HCT116 (cell line): Measurements from ENCODE around the gene KYAT1. TPM values are rescaled to one million over a fixed set of nuclear protein-coding genes. Genes with fewer than 3 reads are reported as not detected.

Experiments
- ATAC-seq: fragments of 200-7000 bp; cut with Tn5 transposase; 2 replicates; pipeline ENCODE4 v1.9.1; 2020; ENCODE audit warnings: mild to moderate bottlenecking, moderate library complexity
- BruUV-seq: library from RNA; stranded (reverse); fragments of 400-500 nt; replicated peaks from 2 replicates; lab custom pipeline; 2021; lab: Mats Ljungman, UMichigan
- CTCF ChIA-PET: fragments of 300-600 bp; sonication (Branson Sonifier 250); formaldehyde crosslinking; loops from one replicate; lab custom pipeline; 2021; ENCODE audit warnings: antibody characterized with exemption; lab: Charles Lee
- POLR2A ChIA-PET: fragments of 300-600, 350-600 bp; sonication (Branson Sonifier 250); formaldehyde crosslinking; loops from one replicate; lab custom pipeline; 2021; ENCODE audit warnings: antibody characterized with exemption; lab: Charles Lee
- RAD21 ChIA-PET, 2 experiments: fragments of 300-600 bp; sonication (Branson Sonifier 250); formaldehyde crosslinking; loops; one replicate each; lab custom pipeline; 2023; ENCODE audit warnings: low total read pairs in 2 of 2; ENCODE audit not compliant: uncharacterized antibody in 2 of 2, unreplicated experiment in 2 of 2, low non-redundant PET in 1 of 2; lab: Charles Lee
- DNase-seq: peaks from one replicate; pipeline ENCODE4 v3.0.0-alpha.2; 2010; ENCODE audit warnings: low read depth, low spot score
- H2AFZ ChIP-seq: fragments of 200-600 bp; shearing (Covaris generic), sonication (generic); 2 replicates; pipeline ENCODE4 v1.6.1; 2017; ENCODE audit warnings: low read depth, mixed run types, mixed read lengths, antibody characterized with exemption, low read length; ENCODE audit not compliant: poor library complexity, severe bottlenecking
- H3K27ac ChIP-seq: 2 replicates; pipeline ENCODE4 v1.5.1; 2012; ENCODE audit warnings: low read depth, low read length
- H3K27me3 ChIP-seq: fragments of 200-600 bp; sonication (generic); 2 replicates; pipeline ENCODE4 v1.6.1; 2016; ENCODE audit warnings: mixed run types, low read length, mixed read lengths; ENCODE audit not compliant: insufficient read depth
- H3K36me3 ChIP-seq, 2 experiments: fragments of 200-500 bp in 1 of 2; fragments of 200-600 bp in 1 of 2; sonication (Bioruptor generic) in 1 of 2; sonication (generic) in 1 of 2; 2 replicates each; pipeline versions ENCODE4 v1.5.1 to v1.6.1; 2014 to 2016; ENCODE audit warnings: low read length in 2 of 2, inconsistent platforms in 1 of 2, mixed read lengths in 1 of 2, mixed run types in 1 of 2; ENCODE audit not compliant: insufficient read depth in 2 of 2, control insufficient read depth in 1 of 2
- H3K4me1 ChIP-seq, 2 experiments: fragments of 200-600 bp in 1 of 2; sonication (generic) in 1 of 2; 2 replicates each; pipeline versions ENCODE4 v1.5.1 to v1.6.1; 2012 to 2017; ENCODE audit warnings: low read length in 2 of 2, inconsistent platforms in 1 of 2, mild to moderate bottlenecking in 1 of 2, mixed read lengths in 1 of 2, mixed run types in 1 of 2, moderate library complexity in 1 of 2; ENCODE audit not compliant: insufficient read depth in 2 of 2, control insufficient read depth in 1 of 2
- H3K4me2 ChIP-seq: fragments of 200-600 bp; sonication (generic); 2 replicates; pipeline ENCODE4 v1.6.1; 2017; ENCODE audit warnings: mixed run types, low read length, mixed read lengths
- H3K4me3 ChIP-seq, 2 experiments: fragments of 200-600 bp in 1 of 2; sonication (generic) in 1 of 2; replicated peaks in 1 of 2; 2 replicates each; pipeline ENCODE4 v1.5.1; 2011 to 2016; ENCODE audit warnings: low read length in 2 of 2, control low read depth in 1 of 2, low read depth in 1 of 2, mild to moderate bottlenecking in 1 of 2, mixed read lengths in 1 of 2, mixed run types in 1 of 2
- H3K79me2 ChIP-seq: fragments of 200-600 bp; sonication (generic); 2 replicates; pipeline ENCODE4 v1.6.1; 2017; ENCODE audit warnings: mild to moderate bottlenecking, mixed run types, low read length, moderate library complexity, mixed read lengths; ENCODE audit not compliant: insufficient read depth
- H3K9ac ChIP-seq: fragments of 200-600 bp; sonication (generic); 2 replicates; pipeline ENCODE4 v1.6.1; 2016; ENCODE audit warnings: low read length, mixed read lengths
- H3K9me2 ChIP-seq: fragments of 200-600 bp; sonication (generic), shearing (Covaris generic); 2 replicates; pipeline ENCODE4 v1.6.1; 2017; ENCODE audit warnings: mixed run types, mild to moderate bottlenecking, moderate library complexity; ENCODE audit not compliant: insufficient read depth
- H3K9me3 ChIP-seq, 2 experiments: fragments of 200-500 bp in 1 of 2; fragments of 200-600 bp in 1 of 2; sonication (Bioruptor generic) in 1 of 2; sonication (generic) in 1 of 2; 2 replicates each; pipeline ENCODE4 v1.6.1; 2014 to 2017; ENCODE audit warnings: low read length in 2 of 2, mixed read lengths in 2 of 2, inconsistent platforms in 1 of 2, low read depth in 1 of 2, mild to moderate bottlenecking in 1 of 2, mixed run types in 1 of 2, moderate library complexity in 1 of 2; ENCODE audit not compliant: control insufficient read depth in 1 of 2, insufficient read depth in 1 of 2
- H4K20me1 ChIP-seq: fragments of 200-600 bp; sonication (generic), shearing (Covaris generic); 2 replicates; pipeline ENCODE4 v1.6.1; 2017; ENCODE audit warnings: mixed run types, mild to moderate bottlenecking, moderate library complexity; ENCODE audit not compliant: insufficient read depth
- EGR1 ChIP-seq: IDR thresholded peaks from 2 replicates; pipeline ENCODE4 v1.6.1; 2012; ENCODE audit warnings: low read depth
- EZH2phosphoT487 ChIP-seq: fragments of 200-600 bp; IDR thresholded peaks from 2 replicates; pipeline ENCODE4 v1.6.1; 2018; ENCODE audit warnings: antibody characterized with exemption, borderline replicate concordance
- POLR2A ChIP-seq: IDR thresholded peaks from 2 replicates; pipeline ENCODE4 v1.7.0; 2011; ENCODE audit warnings: borderline replicate concordance; ENCODE audit not compliant: insufficient read depth, insufficient read length; ENCODE audit errors: extremely low read depth
- SIN3A ChIP-seq: IDR thresholded peaks from 2 replicates; pipeline ENCODE4 v1.6.1; 2012; ENCODE audit warnings: low read depth
- ZBTB33 ChIP-seq: IDR thresholded peaks from 2 replicates; pipeline ENCODE4 v1.6.1; 2011; ENCODE audit warnings: mild to moderate bottlenecking, low read length, moderate library complexity; ENCODE audit not compliant: insufficient replicate concordance; ENCODE audit errors: extremely low read depth
- intact Hi-C: fragments of 100-400 bp; cut with micrococcal nuclease; formaldehyde crosslinking; loops from 2 replicates; pipeline ENCODE4 v1.10.0; 2022
- total RNA-seq: library from RNA; stranded (reverse); gene quantifications from one replicate; pipeline ENCODE4 v1.2.1, GENCODE V29; 2021; ENCODE audit not compliant: unreplicated experiment

Gene KYAT1
- total RNA-seq, 1 experiment from 2014 or later, result 10.1 TPM

DNA sequence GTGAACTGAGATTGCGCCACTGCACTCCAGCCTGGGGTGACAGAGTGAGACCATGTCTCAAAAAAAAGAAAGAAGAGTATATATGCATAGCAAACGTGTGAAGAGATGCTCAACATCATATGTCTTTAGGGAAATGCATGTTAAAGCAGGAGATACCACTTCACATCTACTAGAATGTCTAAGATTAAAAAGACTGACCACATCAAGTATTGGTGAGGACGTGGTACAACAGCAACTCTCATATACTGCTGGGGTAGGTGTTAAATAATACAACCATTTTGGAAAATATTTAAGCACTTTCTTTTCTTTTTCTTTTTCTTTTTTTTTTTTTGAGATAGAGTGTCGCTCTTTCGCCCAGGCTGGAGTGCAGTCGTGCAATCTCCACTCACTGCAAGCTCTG, 96.3 kb downstream of the KYAT1 start:
- Histone ChIP-seq H3K27me3 (no peaks in the 10 kb centered on the region), H3K79me2 (peaks cover 14% of the 10 kb centered on the region), H2AFZ (no peak overlapping the region), H3K27ac (no peak overlapping the region), H3K36me3 (peaks cover 0 to 3% of the 10 kb centered on the region in 2 experiments; a peak in 2 of 4 replicates), H3K4me2 (no peak overlapping the region), H3K4me3 (no peak overlapping the region), H4K20me1 (no peaks in the 10 kb centered on the region), H3K9ac (no peak overlapping the region), H3K9me3 (peaks cover 2 to 4% of the 10 kb centered on the region in 2 experiments; a peak in 2 of 4 replicates), H3K4me1 (peaks cover 12 to 28% of the 10 kb centered on the region in 2 experiments; a peak in 3 of 4 replicates), H3K9me2 (no peaks in the 10 kb centered on the region)
- POLR2A ChIA-PET, result no interaction called here
- RAD21 ChIA-PET, result no interaction called here
- DNase-seq (no peak), ATAC-seq (no peak)
- BruUV-seq, result no TSS peak
- intact Hi-C loops, result no loop called here
- TF ChIP-seq EZH2phosphoT487 (no peak), EGR1 (no peak), POLR2A (no peak), SIN3A (no peak), ZBTB33 (no peak)
- CTCF ChIA-PET, result no interaction called here

Other genes starting within 250 kb of the KYAT1 start
- gene DYNC2I2, start 225.1 kb downstream of the KYAT1 start, total RNA-seq, result 155 TPM
- gene SET, start 192.7 kb downstream of the KYAT1 start, total RNA-seq, result 595 TPM
- 37.9 TPM for gene PKN3, start 179.4 kb downstream of the KYAT1 start, total RNA-seq
- gene ZDHHC12, start 157.8 kb downstream of the KYAT1 start, total RNA-seq, result 57.6 TPM
- gene ZER1, start 110.0 kb downstream of the KYAT1 start, total RNA-seq, result 18.0 TPM
- gene TBC1D13, start 94.7 kb downstream of the KYAT1 start, total RNA-seq, result 17.5 TPM
- 27.2 TPM for gene ENDOG, start 63.5 kb downstream of the KYAT1 start, total RNA-seq
- 70.4 TPM for gene SPOUT1, start 52.2 kb downstream of the KYAT1 start, total RNA-seq
- 22.0 TPM for gene LRRC8A, start 183 bp upstream of the KYAT1 start, total RNA-seq
- gene PHYHD1, start 39.0 kb upstream of the KYAT1 start, total RNA-seq, result 0.32 TPM
- 12.0 TPM for gene DOLK, start 65.7 kb upstream of the KYAT1 start, total RNA-seq
- 115 TPM for gene NUP188, start 65.7 kb upstream of the KYAT1 start, total RNA-seq
- gene SH3GLB2, start 146.4 kb upstream of the KYAT1 start, total RNA-seq, result 87.9 TPM
- gene MIGA2, start 154.7 kb upstream of the KYAT1 start, total RNA-seq, result 23.7 TPM
- 17.4 TPM for gene DOLPP1, start 199.2 kb upstream of the KYAT1 start, total RNA-seq
- gene CRAT, start 228.8 kb upstream of the KYAT1 start, total RNA-seq, result 29.0 TPM
- 177 TPM for gene PTPA, start 229.5 kb upstream of the KYAT1 start, total RNA-seq